NCI-H82 treated with DMSO at 0.1 percent for 48 hours (cell line): ENCODE data around the gene SRD5A3.

ENCODE experiments used
- DNase-seq: peaks from one replicate; lab custom pipeline; 2025; ENCODE audit not compliant: unreplicated experiment; lab: John Stamatoyannopoulos, UW

SRD5A3 gene

DNA sequence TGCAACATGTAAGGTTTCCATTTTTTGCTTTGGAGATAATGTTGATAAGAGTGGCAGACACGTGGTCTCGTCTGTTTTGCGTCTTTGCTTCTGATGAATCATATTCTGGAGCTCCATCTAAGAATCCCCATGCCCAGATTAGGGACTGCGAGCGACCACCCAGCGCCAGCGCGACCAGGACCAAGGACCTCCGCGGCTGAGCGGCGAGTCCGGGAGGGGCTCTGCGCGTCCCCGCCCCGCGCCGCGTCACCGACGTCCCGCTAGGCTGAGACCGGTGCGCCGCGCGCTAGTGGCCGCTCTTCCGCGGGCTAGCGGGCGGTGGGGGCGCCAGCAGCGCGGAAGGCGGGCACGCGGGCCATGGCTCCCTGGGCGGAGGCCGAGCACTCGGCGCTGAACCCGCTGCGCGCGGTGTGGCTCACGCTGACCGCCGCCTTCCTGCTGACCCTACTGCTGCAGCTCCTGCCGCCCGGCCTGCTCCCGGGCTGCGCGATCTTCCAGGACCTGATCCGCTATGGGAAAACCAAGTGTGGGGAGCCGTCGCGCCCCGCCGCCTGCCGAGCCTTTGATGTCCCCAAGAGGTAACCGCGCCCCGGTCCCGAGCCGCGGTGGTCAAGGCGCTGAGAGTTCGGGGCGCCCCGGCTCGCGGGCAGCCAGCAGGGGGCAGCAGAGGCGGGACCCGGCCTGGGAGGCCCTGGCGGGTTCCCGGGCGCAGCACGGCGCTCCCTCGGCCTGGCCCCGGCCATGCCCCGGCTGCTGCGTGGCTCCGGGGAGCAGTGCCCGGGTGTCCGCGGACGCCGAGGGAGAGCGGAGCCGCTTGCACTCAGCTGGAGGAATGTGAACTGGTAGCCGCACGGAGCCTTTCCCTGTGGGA is at the start of gene SRD5A3:
SRD5A3 (plus strand) TSS at position 263 of the 871 bp plus-strand sequence; CDS start at position 358, 95 bp downstream.
- peak; percentile 54 for DNase-seq

DNA sequence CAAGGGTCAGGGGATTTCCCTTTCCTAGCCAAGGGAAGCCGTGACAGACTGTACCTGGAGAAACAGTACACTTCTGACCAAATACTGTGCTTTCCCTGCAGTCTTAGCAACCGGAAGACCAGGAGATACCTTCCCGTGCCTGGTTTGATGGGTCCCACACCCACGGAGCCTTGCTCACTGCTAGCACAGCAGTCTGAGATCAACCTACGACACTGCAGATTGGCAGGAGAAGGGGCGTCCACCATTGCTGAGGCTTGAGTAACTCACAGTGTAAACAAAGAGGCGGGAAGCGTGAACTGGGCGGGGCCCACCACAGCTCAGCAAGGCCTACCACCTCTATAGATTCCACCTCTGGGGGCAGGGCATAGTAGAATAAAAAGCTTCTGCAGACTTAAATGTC is 48.7 kb upstream of the SRD5A3 start:
- no peak for DNase-seq

DNA sequence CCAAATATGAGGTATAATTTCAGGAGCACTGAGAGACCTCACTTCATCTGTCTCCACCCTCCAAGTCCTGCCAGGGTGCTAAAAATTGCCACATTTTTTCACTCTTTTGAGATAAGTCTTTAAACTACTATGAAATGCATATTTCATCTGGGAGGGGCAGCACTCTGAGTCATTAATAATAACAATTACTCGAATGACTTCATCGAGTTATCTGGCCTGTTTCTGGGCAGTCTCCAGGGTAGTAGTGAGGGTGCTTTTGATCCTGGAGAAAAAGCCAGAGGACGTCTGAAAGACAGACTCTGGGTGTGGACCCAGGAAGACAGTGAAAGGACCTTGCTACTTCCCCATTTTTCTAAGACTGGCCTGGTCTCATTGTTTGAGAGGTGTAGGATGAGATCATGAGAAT is 42.3 kb upstream of the SRD5A3 start:
- no peak for DNase-seq

DNA sequence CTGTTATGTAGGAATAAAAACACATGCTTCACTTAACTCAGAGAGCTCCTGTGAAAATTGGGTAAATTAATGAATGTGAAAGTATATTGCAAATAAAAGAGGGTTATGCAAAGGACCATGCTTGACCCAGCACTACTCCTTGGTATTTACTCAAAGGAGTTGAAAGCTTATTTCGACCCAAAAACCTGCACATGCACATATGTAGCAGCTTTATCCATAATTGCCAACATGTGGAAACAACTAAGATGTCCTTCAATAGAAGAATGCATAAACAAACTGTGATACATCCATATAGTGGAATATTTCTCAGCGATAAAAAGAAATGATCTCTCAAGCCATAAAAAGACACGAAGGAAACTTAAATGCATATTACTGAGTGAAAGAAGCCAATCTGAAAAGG is 41.7 kb upstream of the SRD5A3 start:
- no peak for DNase-seq

DNA sequence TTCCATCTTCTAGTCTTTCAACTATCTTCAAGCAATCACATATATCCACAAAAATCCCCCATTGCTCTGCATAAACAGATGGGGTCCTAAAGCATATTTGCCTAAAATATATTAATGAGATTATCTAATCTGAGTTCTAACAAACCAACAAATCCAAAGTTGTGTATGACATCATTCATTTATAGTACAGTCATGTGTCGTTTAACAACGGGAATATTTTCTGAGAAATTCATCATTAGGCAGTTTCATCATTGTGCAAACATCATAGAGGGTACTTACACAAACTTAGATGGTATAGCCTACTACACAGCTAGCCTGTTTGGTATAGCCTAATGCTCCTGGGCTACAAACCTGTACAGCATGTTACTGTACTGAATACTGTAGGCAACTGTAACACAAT is 38.0 kb upstream of the SRD5A3 start:
- no peak for DNase-seq

DNA sequence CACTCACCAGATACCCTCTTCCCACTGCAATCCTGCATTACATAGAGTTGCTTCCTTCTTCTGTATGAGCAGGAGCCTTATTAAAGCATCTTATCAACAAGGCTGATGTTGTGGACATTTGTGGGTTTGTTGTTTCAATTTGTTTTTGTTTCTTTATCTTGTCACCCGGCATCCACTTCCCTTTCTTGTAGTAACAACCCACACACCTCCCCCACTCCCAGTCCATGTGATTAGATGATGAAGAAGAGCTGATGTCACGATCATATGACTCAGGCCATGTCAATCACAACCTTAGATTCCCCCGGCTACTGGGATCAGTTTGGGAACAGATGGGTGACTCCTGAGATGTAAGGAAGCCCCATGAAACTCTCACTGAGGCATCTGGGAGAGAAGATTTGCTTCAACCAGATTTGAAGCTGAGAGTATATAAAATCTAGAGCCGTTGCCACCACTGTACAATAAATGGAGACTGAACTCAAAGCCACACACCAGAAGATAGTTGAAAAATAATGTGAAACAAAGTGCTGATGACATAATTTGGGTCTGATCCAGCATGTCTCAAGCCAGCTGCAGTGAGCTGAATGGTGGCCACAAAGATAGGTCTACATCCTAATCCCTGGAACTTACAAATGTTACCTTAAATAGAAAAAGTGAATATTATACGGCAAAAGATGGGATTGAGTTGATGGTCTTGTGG is 34.1 kb upstream of the SRD5A3 start:
- no peak for DNase-seq

DNA sequence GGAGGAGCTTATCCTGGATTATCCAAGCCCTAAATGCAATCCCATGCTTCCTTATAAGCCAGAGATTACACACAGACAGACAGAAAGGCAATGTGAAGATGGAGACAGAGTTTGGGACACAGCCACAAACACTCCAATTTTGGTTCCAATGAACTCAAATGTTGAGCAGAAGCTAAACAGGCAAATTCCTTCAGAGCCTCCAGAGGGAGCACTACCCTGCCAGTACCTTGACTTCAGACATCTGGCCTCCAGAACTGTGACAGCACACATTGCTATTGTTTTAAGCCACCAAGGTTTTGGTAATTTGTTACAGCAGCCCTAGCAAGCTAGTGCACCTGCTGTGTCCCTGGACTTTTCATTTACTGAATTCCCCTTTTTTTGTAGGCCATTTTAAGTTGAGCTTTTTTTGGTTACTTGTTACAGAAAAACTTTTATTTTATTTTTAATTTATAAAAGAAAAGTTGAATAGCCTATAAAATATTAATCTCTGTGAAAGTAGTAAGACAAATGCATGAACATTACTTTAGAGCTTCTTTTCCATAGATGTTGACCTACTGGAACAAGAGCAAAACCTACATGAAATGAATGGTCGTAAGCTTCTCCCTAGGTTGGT is 33.4 kb upstream of the SRD5A3 start:
- DNase-seq, result peak; percentile 4

DNA sequence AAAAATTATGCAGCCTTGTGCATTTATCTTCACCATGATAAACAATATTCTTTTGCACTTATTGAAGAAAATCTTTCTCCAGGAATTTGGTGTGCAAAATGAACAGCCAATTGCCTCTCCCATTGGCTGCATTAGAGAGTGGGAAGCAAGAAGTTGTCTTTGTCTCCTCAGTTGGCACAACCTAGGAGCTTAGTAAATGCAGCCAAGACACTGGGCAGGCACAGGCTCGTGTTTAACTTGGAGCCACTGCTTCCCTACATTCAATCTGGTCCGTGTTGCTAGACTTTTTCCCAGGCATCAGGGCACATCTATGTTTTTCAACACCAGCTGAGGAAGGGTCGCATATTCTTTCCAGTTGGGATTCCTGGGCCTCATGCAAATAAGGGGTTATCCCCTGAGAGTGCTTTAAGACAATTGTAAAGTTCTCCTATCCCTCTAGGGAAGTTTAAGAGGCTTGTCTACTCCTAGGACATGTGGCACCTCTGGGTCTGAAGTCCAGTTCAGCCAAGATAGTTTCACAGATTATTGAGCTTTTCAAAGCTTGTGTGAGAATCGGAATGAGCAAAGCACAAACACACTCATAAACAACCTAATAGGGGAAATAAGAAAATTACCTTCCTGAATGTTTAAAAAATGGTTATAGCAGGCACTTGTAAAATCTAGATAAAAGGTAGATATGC is 31.8 kb upstream of the SRD5A3 start:
- no peak for DNase-seq

DNA sequence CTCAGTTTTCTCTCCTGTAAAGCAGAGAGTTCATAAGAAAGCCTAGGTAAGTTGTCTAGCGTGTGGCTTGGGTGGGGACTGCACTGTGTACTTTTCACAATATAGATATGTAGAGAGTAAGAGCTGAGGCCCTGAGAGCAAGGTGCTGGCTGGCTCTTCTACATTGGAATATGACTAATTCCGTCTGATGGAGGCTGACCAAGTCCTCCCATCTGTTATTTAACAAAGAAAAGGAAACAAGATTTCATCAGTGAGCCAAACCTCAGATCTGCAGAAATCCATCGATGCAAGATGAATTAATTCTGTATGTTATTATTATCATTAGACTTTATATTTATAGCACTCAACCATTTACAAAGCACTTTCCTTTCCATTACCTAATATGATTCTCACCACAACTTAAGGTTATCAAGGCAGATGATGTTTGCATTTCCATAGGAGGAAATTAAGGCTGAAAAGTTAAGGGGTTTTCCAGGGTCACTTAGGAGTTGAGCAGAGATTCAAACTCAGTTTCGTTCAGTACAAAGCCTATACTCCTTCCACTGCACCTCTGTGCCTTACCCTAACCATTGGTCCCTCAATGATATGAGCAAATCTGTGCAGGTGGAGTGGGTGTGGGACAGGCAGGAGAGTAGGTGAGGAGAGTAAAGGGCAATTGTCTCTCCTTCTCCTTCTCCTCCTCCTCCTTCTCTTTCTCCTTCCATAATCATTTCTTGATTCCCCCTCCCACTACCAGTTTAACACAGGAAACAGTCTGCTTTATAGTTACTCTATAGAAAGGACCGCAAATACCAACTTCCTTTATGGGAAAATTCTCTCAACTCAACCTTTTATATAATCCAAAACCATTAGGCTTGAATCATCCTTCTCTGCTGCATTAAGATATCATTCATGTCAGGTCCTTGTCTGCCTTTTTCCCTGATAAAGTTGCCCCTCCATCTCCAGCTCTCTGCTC is 27.6 kb upstream of the SRD5A3 start:
- no peak for DNase-seq

DNA sequence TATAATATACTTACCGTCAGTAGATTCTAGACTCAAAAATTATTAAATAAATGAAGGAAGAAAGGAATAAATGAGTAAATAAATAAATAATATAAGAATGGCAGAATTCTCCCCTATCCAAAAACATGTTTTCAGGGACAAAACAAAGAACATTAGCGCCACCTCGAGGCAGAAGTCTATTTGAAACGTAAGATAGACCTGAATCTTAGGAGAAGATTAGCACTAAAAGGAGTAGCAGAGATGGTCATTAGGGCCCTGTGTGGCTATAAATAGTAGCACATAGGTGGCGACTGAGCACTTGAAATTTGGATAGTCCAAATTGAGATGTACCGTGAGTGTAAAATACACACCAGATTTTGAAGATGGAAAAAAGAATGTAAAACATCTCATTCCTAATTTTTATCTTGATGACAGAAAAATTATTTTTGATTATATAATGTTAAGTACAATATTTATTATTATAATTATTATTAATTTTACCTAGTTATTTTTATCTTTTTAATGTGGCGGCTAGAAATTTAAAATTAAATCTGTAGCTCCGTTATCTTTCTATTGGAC is 24.3 kb upstream of the SRD5A3 start:
- DNase-seq, result peak; percentile 59

DNA sequence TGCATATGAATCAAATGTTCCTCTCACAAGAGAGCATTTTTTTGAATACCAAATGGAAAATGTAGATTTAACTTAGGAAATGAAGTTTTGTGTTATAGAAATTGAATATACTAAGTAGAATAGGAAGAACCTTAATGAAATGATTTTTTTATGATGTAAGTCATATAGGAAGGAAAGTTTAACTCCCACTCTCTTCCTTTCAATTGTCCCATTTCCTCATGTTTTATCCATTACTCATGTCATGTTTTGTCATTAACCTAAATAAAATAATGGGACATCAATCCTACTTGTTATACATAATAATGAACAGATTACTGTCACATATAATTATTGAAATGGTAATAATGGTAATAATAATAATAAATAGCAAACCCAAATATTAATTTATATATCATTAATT is 22.7 kb upstream of the SRD5A3 start:
- no peak for DNase-seq

DNA sequence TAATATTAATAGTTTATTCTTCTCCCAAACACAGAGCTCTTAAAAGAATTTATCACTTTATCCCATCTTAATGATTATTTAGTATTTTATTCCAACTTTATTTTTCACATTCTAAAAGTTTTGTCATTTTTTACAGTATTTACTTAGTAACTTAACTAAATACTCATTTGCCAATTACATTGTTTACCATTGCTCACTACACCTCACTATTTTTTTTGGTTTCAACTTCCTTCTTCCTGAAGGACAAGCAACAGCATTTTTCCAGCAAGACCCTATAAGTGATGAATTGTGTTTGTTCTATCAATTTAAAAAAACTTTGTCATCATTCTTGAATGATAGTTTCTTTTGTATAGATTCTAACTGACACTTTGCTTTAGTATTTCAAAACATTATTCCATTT is 19.4 kb upstream of the SRD5A3 start:
- DNase-seq, result no peak

DNA sequence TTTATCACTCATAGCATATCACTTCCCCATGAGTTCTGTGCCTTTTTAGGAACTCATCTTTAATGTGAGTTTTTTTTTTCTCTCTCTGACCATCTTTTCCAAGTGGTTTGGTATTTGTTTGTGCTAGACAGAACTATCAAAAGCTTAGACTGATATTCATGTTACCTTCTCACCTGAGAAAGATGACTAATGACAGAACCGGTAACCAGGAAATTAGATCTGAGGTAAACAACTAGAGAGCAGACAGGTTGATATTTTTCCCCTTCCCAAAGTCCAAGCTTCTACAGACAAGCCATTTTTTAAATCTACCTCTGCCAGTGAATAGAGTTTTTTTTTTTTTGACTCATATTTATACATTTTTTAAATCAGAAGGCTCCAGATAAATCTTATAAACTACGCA is 17.0 kb upstream of the SRD5A3 start:
- no peak for DNase-seq

DNA sequence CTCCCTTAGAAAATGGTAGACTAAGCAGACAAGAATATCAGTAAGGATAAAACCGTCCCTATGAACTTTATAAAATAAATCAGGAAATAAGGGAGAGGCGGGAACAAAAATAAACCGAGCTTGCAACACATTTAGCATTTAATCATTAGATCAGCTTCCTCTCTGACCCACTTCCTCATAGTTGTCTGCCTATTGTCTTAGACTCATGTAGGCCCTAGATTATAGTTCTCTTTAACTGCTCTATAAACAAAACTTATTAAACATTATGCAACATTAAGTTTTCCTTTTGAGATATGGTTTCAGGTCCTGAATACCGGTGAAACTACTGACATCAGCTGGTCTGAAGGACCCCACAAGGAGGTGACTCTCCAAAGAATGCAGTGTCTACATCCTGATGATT is 15.8 kb upstream of the SRD5A3 start:
- no peak for DNase-seq

DNA sequence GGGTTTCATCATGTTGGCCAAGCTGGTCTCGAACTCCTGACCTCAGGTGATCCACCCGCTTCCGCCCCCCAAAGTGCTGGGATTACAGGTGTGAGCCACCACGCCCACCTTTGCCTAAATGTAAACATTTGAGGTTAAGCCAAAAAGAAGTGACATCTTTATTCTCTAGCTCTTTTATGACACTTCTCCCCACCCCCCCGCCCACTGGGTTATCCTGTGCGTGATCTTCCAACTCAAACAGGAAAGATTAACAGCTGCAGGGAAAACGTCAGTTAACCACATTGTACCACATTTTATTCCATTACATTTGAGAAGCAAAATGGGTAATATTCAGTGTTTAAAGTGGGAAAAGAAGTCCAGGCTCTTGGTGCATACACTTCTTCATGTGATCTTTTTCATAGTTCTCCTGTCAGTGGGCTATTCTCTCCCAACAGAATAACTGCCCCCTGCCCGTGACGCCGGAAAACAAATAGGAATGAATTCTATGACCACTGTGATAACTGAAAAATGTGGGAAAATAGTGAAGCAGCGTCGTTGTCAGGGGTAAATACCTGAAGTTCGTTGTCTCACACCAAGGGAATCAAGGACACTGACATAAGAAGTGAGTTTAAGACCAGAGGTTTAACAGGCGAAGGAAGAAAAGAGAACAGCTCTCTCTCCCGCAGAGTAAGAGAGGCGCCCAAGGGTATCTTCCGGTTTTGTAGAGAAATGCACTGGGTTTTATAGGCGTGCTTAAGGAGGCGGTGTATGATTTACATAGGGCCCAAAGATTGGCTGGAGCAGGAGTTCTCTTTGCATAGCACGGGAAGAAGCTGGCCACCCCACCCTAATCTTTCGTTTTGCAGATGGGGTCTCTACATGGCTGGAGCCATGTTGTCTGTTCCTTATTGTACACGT is 9.7 kb upstream of the SRD5A3 start:
- DNase-seq, result no peak

DNA sequence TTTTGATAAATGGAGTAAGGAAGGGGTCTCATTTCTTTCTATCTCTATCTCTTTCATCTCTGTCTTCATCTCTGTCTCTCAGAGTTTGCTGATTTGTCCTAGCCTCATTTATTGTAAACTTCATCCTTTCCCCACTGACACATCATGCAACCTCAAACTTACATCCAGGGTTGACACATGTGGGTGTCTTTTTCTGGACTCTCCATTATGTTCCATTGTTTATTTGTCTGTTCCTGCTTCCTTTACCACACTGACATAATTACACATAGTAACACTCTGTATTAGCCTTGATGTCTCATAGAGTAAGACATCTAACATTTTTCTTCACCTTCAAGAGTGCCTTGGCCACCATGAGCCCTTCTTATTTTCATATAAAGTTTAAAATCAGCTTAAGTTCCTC is 8.1 kb upstream of the SRD5A3 start:
- no peak for DNase-seq

DNA sequence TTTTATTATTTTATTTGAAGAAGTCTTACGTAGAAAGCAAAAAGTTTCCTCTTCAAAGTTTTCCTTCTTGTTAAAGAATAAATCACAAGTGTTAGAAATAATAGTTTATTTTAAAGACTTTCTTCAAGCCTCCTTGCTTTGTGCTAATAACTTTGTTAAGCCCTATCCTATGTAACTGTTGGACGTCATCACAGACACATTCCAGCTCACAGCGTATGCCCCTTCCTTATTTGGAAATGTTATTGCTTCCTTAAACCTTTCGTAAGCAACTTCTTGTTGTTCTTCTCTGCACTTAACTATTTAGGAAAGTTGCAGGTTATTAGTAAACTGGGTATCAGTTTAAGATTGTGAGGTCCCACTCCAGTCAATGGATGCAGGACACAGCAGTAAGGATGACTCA is 7.6 kb upstream of the SRD5A3 start:
- DNase-seq, result no peak

DNA sequence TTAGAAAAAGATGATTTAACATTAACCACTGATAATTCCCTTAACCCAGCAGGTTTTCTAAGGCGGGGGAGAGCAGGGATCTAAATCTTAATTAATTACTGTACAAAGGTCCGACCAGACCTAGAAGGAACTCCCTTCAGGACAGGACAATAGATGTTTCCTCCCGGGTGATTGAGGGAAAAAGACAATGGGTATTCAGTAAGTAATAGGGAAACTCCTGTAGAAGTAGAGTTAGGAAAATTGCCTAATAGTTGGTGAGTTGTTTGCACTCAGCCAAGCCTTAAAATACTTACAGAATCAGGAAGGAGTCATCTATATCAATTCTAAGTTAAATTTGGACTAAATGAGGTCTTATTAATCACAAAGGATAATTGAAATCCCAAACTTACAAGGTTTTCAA is 5.8 kb upstream of the SRD5A3 start:
- DNase-seq, result no peak

DNA sequence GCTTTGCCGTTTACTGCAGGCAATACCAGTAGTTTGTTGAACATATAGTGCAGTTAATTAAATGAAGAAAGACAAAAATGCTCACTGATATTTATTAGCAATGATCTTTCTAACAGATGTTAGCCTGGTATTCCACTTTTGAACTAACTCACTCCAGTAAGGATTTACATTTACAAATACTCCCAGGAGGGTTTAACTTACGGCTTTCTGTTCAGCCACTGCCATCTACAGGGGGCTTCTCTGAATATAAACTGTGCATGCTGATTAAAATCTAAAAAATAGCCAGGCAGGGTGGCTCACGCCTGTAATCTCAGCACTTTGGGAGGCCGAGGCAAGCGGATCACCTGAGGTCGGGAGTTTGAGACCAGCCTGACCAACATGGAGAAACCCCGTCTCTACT is 2.2 kb upstream of the SRD5A3 start:
- DNase-seq, result no peak
